Adrenal gland (tissue), 19 donors: ENCODE measurements around the gene IL5RA. TPM values are rescaled to one million over a fixed set of nuclear protein-coding genes. Genes with fewer than 3 reads are reported as not detected.

Source experiments
- DNase-seq, 7 donors: peaks; one replicate each; pipeline ENCODE4 v3.0.0-alpha.2; 2019 to 2020
- H3K27ac ChIP-seq, 5 donors: fragments of 200-600 bp; sonication (generic) in 4 of 5; 1 replicate in 3 of 5; 2 replicates in 2 of 5; pipeline versions ENCODE4 v1.5.1 to v1.8.0; 2016 to 2020; ENCODE audit warnings: mild to moderate bottlenecking in 1 of 5
- H3K27me3 ChIP-seq: fragments of 200-600 bp; 2 replicates; pipeline ENCODE4 v1.8.0; 2021
- H3K36me3 ChIP-seq, 2 donors: fragments of 200-600 bp; replicated peaks in 1 of 2; 1 replicate in 1 of 2; 2 replicates in 1 of 2; pipeline versions ENCODE4 v1.5.1 to v1.8.0; 2018 to 2022
- H3K4me1 ChIP-seq, 2 donors: fragments of 200-600 bp; replicated peaks in 1 of 2; 1 replicate in 1 of 2; 2 replicates in 1 of 2; pipeline versions ENCODE4 v1.5.1 to v1.8.0; 2018 to 2021
- H3K4me3 ChIP-seq, 4 donors: fragments of 200-600 bp; sonication (generic) in 3 of 4; one replicate each; pipeline ENCODE4 v1.5.1; 2016 to 2018
- H3K9me3 ChIP-seq, 3 donors: fragments of 200-600 bp; sonication (generic) in 1 of 3; replicated peaks in 1 of 3; 1 replicate in 2 of 3; 2 replicates in 1 of 3; pipeline versions ENCODE4 v1.5.1 to v1.8.0; 2016 to 2021
- POLR2A ChIP-seq, 2 donors: fragments of 450-650 bp; IDR thresholded peaks; one replicate each; pipeline ENCODE4 v1.6.1; 2017; ENCODE audit warnings: antibody characterized with exemption in 2 of 2, mild to moderate bottlenecking in 2 of 2, moderate library complexity in 1 of 2
- WGBS, 4 donors: extraction: QIAGEN DNeasy Blood & Tissue Kit in 2 of 4; methylation state at CpG; one replicate each; pipeline versions ENCODE4 v1.1.5 to v1.1.7; 2013 to 2017; 5-methylcytosine and 5-hydroxymethylcytosine counted together
- intact Hi-C, 2 donors: fragments of 100-400 bp; cut with DNase I; formaldehyde crosslinking; loops; one replicate each; pipeline versions ENCODE4 v1.14.1 to v1.15.0; 2022 to 2023
- long read RNA-seq, 10 donors: library from polyadenylated mRNA in 3 of 10; unstranded in 2 of 10; stranded (forward) in 1 of 10; transcript quantifications; one replicate each; pipeline ENCODE4 v2.0.0 and lab custom pipeline, GENCODE V29; 2021 to 2026
- polyA plus RNA-seq, 3 donors: library from polyadenylated mRNA; stranded (reverse); fragments of 200-250 nt in 2 of 3; fragments of 350-450 nt in 1 of 3; fragmentation: Illumina TruSeq in 1 of 3; extraction: RNeasy Lipid Tissue Mini Kit (QIAGEN cat#74804) in 1 of 3; gene quantifications; one replicate each; pipeline ENCODE4 v1.2.3, GENCODE V29; 2013 to 2014
- total RNA-seq, 9 donors: library from RNA; depleted of rRNA in 4 of 9; stranded (reverse); fragments of >200 nt in 4 of 9; fragments of 120-200 nt in 1 of 9; fragmentation: NEBNext Ultra II Directional in 1 of 9; extraction: Animal tissue kit (Norgen Biotek cat#: 25700) in 1 of 9; gene quantifications; one replicate each; pipeline versions ENCODE4 v1.1.0 to v1.2.4, GENCODE V29; 2013 to 2023
- TF ChIP-seq, protein P1 (sequence below), 6 experiments: fragments of 450-650 bp in 4 of 6; fragments of 200-600 bp in 2 of 6; sonication (generic) in 1 of 6; IDR thresholded peaks; 1 replicate in 5 of 6; 2 replicates in 1 of 6; pipeline versions ENCODE4 v1.5.1 to v1.8.0; 2016 to 2021; ENCODE audit warnings: antibody characterized with exemption in 6 of 6, mild to moderate bottlenecking in 2 of 6, moderate library complexity in 1 of 6
- donor health status: healthy with polysubstance abuse.
- donor health status: Bipolar disorder and iron deficiency.
- donor health status: DM: yes; HTN: yes; CAD: no.
- donor health status: DM: no; HTN: no; CAD: no.
- donor health status: DM: no; HTN: no; CAD: no.
- donor health status: DM: yes; HTN: yes; CAD: no.

The IL5RA gene, protein sequence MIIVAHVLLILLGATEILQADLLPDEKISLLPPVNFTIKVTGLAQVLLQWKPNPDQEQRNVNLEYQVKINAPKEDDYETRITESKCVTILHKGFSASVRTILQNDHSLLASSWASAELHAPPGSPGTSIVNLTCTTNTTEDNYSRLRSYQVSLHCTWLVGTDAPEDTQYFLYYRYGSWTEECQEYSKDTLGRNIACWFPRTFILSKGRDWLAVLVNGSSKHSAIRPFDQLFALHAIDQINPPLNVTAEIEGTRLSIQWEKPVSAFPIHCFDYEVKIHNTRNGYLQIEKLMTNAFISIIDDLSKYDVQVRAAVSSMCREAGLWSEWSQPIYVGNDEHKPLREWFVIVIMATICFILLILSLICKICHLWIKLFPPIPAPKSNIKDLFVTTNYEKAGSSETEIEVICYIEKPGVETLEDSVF
- under 1 TPM in 3 of 9 donors, not detected in 6; 0.06 to 0.18 (median 0.13) TPM for total RNA-seq
- under 1 TPM; under 0.01 to 0.13 (median 0.03) TPM for polyA plus RNA-seq
- long read RNA-seq, donor 1 = 0 reads
- long read RNA-seq, donor 2 = 0 reads
- long read RNA-seq, donor 3 = 0 reads
- long read RNA-seq, donor 4 = 0 reads
- long read RNA-seq, donor 5 = 0 reads
- long read RNA-seq, donor 6 = 0 reads
- long read RNA-seq, donor 7 = 0 reads
- long read RNA-seq, donor 8 = 0 reads
- long read RNA-seq, donor 9 = 0 reads
- long read RNA-seq, donor 10, partial matches to known transcripts = 7 of 7 reads
- long read RNA-seq, donor 10, other reads (novel, unspliced or antisense) = 0 of 7 reads

- WGBS, 4 donors = 43 to 65% (median 49%) methylated on average over 4 of the region's 4 CpGs
Measured at GRCh38 chr3:3110299-3110630, at the start of gene IL5RA. TSS of gene IL5RA (minus strand) at chr3:3110374. CDS start at chr3:3104984, 5,390 bp downstream.

GRCh38 chr3:3157484-3157883 is 47.3 kb upstream of the IL5RA start:
- Histone ChIP-seq H3K9me3 (no peaks in the 10 kb centered on the region), H3K4me1 (peaks cover 0 to 8% of the 10 kb centered on the region in 2 donors), H3K36me3 (peaks cover 0 to 47% of the 10 kb centered on the region in 2 donors), H3K27me3 (no peaks in the 10 kb centered on the region), H3K4me3 (no peak overlapping the region), H3K27ac (no peak overlapping the region)
- TF ChIP-seq POLR2A (IDR thresholded peaks at IDR 0.05) = no peak
- TF ChIP-seq, protein P1, sequence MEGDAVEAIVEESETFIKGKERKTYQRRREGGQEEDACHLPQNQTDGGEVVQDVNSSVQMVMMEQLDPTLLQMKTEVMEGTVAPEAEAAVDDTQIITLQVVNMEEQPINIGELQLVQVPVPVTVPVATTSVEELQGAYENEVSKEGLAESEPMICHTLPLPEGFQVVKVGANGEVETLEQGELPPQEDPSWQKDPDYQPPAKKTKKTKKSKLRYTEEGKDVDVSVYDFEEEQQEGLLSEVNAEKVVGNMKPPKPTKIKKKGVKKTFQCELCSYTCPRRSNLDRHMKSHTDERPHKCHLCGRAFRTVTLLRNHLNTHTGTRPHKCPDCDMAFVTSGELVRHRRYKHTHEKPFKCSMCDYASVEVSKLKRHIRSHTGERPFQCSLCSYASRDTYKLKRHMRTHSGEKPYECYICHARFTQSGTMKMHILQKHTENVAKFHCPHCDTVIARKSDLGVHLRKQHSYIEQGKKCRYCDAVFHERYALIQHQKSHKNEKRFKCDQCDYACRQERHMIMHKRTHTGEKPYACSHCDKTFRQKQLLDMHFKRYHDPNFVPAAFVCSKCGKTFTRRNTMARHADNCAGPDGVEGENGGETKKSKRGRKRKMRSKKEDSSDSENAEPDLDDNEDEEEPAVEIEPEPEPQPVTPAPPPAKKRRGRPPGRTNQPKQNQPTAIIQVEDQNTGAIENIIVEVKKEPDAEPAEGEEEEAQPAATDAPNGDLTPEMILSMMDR (IDR thresholded peaks at IDR 0.05) = no peak
- no peak for DNase-seq
- intact Hi-C loops = no loop called here
- WGBS, 4 donors = 91 to 96% (median 93%) methylated on average over 8 of the region's 8 CpGs

More at GRCh38 chr3:3110299-3110630, at the start of gene IL5RA:
- Histone ChIP-seq H3K27me3 (no peaks in the 10 kb centered on the region), H3K4me3 (no peak within 1 kb of the TSS), H3K36me3 (no peaks in the 10 kb centered on the region), H3K9me3 (no peaks in the 10 kb centered on the region), H3K4me1 (no peaks in the 10 kb centered on the region), H3K27ac (no peak within 1 kb of the TSS)
- TF ChIP-seq, protein P1 (IDR thresholded peaks at IDR 0.05) = no peak
- no peak for TF ChIP-seq POLR2A (IDR thresholded peaks at IDR 0.05)
- no peak for DNase-seq
- intact Hi-C loops = no loop called here

GRCh38 chr3:3154879-3155610 is 44.9 kb upstream of the IL5RA start:
- TF ChIP-seq, protein P1 (IDR thresholded peaks at IDR 0.05) = no peak
- no peak for TF ChIP-seq POLR2A (IDR thresholded peaks at IDR 0.05)
- Histone ChIP-seq H3K4me3 (no peak overlapping the region), H3K9me3 (no peaks in the 10 kb centered on the region), H3K36me3 (peaks cover 0 to 57% of the 10 kb centered on the region in 2 donors), H3K4me1 (no peaks in the 10 kb centered on the region), H3K27ac (no peak overlapping the region), H3K27me3 (no peaks in the 10 kb centered on the region)
- WGBS, 4 donors = 94 to 96% (median 95%) methylated on average over 5 of the region's 5 CpGs
- intact Hi-C loops = no loop called here
- no peak for DNase-seq

DNA sequence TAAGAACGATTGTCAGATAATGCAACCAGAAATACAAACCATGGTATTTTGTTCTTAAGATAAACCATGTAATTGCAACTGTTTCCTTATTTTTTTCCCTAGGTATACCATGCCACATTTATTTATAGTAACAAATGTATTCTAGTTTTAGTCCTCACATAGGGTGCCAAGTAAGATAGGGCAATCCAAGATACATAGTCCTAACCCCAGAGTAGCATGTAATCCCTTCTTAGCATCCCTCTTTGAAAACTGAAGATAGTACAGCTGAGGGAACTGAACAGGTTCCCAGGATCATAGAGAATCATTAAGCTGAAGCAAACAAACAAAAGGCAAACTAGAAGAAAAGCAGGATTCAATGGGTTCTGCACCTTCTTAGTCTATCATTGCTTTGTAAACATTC is 41.3 kb upstream of the IL5RA start:
- intact Hi-C loops = no loop called here
- H3K36me3 ChIP-seq = peaks cover 0 to 81% of the 10 kb centered on the region in 2 donors
- H3K27me3 ChIP-seq = no peaks in the 10 kb centered on the region
- no peaks in the 10 kb centered on the region for H3K4me1 ChIP-seq
- no peaks in the 10 kb centered on the region for H3K9me3 ChIP-seq
- 74 to 90% (median 84%) methylated on average over 1 of the region's 1 CpG for WGBS, 4 donors
- no peak overlapping the region for H3K4me3 ChIP-seq
- no peak overlapping the region for H3K27ac ChIP-seq
- no peak for DNase-seq
- no peak for TF ChIP-seq POLR2A (IDR thresholded peaks at IDR 0.05)
- TF ChIP-seq, protein P1 (IDR thresholded peaks at IDR 0.05) = no peak
